Kidney (tissue), 14 donors: ENCODE data around the gene ARL15. TPM values are rescaled to one million over a fixed set of nuclear protein-coding genes. Genes with fewer than 3 reads are reported as not detected.
"Not testable (repeated sequence)": the region's sequence is repeated elsewhere in the genome, so short reads cannot be mapped to it uniquely, and the experiment has no call there.

Experiments used
- DNase-seq, 5 donors: peaks; one replicate each; pipeline ENCODE4 v3.0.0-alpha.2; 2013 to 2020
- FAIRE-seq: peaks from 2 replicates; lab custom pipeline; 2012; peaks lifted over from hg19 to GRCh38; lab: Jason Lieb, UNC
- H3K27ac ChIP-seq, 2 donors: one replicate each; pipeline ENCODE4 v1.7.0; 2013; ENCODE audit warnings: low read depth in 2 of 2, low read length in 2 of 2, inconsistent platforms in 1 of 2
- H3K27me3 ChIP-seq: one replicate; pipeline ENCODE4 v1.7.1; 2013; ENCODE audit warnings: low read length, inconsistent platforms; ENCODE audit not compliant: control insufficient read depth, insufficient read depth
- H3K36me3 ChIP-seq, 3 donors: one replicate each; pipeline versions ENCODE4 v1.7.0 to v1.7.1; 2013; ENCODE audit warnings: low read length in 3 of 3, control low read depth in 1 of 3, inconsistent platforms in 1 of 3; ENCODE audit not compliant: insufficient read depth in 3 of 3, control insufficient read depth in 2 of 3
- H3K4me1 ChIP-seq, 3 donors: one replicate each; pipeline versions ENCODE4 v1.7.0 to v1.7.1; 2013; ENCODE audit warnings: low read length in 3 of 3, inconsistent platforms in 1 of 3, low read depth in 1 of 3; ENCODE audit not compliant: control insufficient read depth in 2 of 3, insufficient read depth in 2 of 3
- H3K4me3 ChIP-seq, 3 donors: one replicate each; pipeline versions ENCODE4 v1.7.0 to v1.8.1; 2013; ENCODE audit warnings: low read length in 3 of 3, control low read depth in 1 of 3, inconsistent platforms in 1 of 3
- H3K9ac ChIP-seq, 3 donors: one replicate each; pipeline versions ENCODE4 v1.7.0 to v1.7.1; 2013; ENCODE audit warnings: low read length in 3 of 3, control low read depth in 1 of 3, inconsistent platforms in 1 of 3
- H3K9me3 ChIP-seq, 3 donors: one replicate each; pipeline versions ENCODE4 v1.7.0 to v1.7.1; 2013; ENCODE audit warnings: low read length in 3 of 3, control low read depth in 1 of 3, inconsistent platforms in 1 of 3; ENCODE audit not compliant: control insufficient read depth in 2 of 3, insufficient read depth in 1 of 3
- intact Hi-C: fragments of 100-400 bp; cut with DNase I; formaldehyde crosslinking; loops from one replicate; pipeline ENCODE4 v1.11.1; 2022
- polyA plus RNA-seq: library from polyadenylated mRNA; stranded (reverse); fragments of 350-450 nt; fragmentation: Illumina TruSeq; extraction: RNeasy Lipid Tissue Mini Kit (QIAGEN cat#74804); gene quantifications from one replicate; pipeline ENCODE4 v1.2.3, GENCODE V29; 2014; ENCODE audit warnings: low read depth, low replicate concordance; ENCODE audit not compliant: insufficient read depth
- total RNA-seq: library from RNA; stranded (reverse); fragmentation: NEBNext Ultra II Directional; extraction: Animal tissue kit (Norgen Biotek cat#: 25700); gene quantifications from one replicate; pipeline ENCODE4 v1.2.1, GENCODE V29; 2021
- TF ChIP-seq, protein P1 (sequence below): IDR thresholded peaks from 3 replicates; pipeline ENCODE4 v1.5.1; 2012; ENCODE audit warnings: mild to moderate bottlenecking, moderate library complexity, borderline replicate concordance; ENCODE audit not compliant: insufficient read depth; ENCODE audit errors: extremely low read depth
- donor health status: control.
- donor health status: control.
- donor health status: control.
- donor health status: control.
- donor health status: control.
- donor health status: DM: yes; HTN: yes; CAD: no.
- donor health status: Normal renal cell carcinoma (clear cell type).

The ARL15 gene
- total and polyA plus RNA-seq, 2 donors from 2014 or later: 21.1 to 36.6 TPM

DNA sequence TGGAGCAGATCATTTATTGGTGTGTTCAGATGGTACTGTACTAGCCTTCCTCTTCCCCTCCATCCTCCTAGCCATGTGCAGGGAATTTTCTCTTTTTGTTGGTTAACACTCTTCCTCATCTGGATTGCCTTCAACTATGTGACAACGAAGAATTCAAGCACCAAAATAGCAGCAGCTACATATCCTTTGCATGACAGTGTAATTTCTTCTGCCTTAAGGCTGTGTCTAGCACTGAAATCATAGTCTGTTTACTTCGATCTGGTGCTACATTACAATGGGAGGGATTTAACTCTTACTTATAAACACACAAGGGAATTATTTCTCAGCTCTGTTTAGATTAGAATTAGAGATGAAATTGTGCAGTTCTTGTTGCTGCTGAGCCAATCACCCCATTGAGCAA lies 260.4 kb downstream of the ARL15 start:
- H3K9me3 ChIP-seq: no peaks in the 10 kb centered on the region
- no peaks in the 10 kb centered on the region for H3K36me3 ChIP-seq
- H3K27me3 ChIP-seq: no peaks in the 10 kb centered on the region
- TF ChIP-seq, protein P1, sequence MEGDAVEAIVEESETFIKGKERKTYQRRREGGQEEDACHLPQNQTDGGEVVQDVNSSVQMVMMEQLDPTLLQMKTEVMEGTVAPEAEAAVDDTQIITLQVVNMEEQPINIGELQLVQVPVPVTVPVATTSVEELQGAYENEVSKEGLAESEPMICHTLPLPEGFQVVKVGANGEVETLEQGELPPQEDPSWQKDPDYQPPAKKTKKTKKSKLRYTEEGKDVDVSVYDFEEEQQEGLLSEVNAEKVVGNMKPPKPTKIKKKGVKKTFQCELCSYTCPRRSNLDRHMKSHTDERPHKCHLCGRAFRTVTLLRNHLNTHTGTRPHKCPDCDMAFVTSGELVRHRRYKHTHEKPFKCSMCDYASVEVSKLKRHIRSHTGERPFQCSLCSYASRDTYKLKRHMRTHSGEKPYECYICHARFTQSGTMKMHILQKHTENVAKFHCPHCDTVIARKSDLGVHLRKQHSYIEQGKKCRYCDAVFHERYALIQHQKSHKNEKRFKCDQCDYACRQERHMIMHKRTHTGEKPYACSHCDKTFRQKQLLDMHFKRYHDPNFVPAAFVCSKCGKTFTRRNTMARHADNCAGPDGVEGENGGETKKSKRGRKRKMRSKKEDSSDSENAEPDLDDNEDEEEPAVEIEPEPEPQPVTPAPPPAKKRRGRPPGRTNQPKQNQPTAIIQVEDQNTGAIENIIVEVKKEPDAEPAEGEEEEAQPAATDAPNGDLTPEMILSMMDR: no peak
- no peak overlapping the region for H3K27ac ChIP-seq
- peak in 1 of 5 donors; percentile 33 for DNase-seq
- H3K4me1 ChIP-seq: no peaks in the 10 kb centered on the region
- FAIRE-seq: no peak
- intact Hi-C loops: no loop called here
- no peak overlapping the region for H3K9ac ChIP-seq
- no peak overlapping the region for H3K4me3 ChIP-seq

DNA sequence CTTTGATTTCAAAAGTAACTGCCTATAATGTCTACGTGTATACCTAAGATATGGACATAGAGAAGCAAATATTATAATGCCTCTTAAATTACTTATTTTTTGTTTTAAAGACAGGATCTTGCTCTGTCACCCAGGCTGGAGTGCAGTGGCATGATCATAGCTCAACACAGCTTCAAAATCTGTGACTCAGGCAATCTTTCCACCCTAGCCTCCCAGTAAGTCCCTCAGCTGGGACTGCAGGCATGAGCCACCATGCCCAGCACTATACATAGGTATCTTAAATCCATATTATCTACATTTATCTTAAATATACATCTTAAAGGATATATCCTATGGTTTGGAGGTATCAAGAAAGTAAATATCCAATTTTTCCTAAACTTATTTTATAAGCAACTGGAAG lies 261.2 kb downstream of the ARL15 start:
- FAIRE-seq: no peak
- Histone ChIP-seq H3K9ac (no peak overlapping the region), H3K9me3 (no peaks in the 10 kb centered on the region), H3K27me3 (no peaks in the 10 kb centered on the region), H3K27ac (no peak overlapping the region), H3K4me1 (no peaks in the 10 kb centered on the region), H3K4me3 (no peak overlapping the region), H3K36me3 (no peaks in the 10 kb centered on the region)
- TF ChIP-seq, protein P1: no peak
- no peak for DNase-seq
- intact Hi-C loops: no loop called here

DNA sequence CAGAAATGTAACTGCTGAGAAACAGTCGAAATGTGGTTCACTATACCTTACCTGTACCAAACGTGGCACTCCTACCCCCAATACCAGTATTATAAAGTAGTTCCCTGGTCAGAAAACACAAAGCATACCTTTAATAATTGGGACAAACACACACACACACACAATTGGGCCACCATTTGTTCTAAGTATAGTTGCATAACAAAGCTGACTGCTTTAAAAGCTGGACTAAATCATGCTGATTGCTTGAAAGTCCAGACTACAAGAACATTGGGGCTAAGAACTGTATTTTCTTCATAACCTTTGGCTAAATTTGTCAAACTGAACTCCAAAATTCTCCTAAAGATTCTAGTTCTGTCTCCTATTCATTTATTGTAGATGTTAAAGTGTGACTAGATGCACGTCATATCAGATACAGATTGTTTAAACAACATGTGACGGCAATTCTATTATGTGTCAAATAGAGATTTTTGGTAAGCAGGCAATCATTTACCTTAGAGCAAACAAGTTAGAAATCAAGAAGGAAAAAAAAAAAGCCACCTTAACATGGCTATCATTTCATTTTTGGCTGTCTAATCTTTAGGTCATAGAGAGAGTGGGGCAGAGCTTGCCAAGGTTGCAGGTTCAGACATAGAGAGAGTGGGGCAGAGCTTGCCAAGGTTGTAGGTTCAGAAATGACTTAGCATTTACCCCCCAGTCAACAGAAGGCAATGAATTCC lies 265.1 kb downstream of the ARL15 start:
- TF ChIP-seq, protein P1: no peak
- DNase-seq (no peak), FAIRE-seq (no peak)
- H3K9me3 ChIP-seq: no peaks in the 10 kb centered on the region
- H3K9ac ChIP-seq: no peak overlapping the region
- H3K27ac ChIP-seq: no peak overlapping the region
- no peaks in the 10 kb centered on the region for H3K4me1 ChIP-seq
- H3K36me3 ChIP-seq: no peaks in the 10 kb centered on the region
- no peaks in the 10 kb centered on the region for H3K27me3 ChIP-seq
- no peak overlapping the region for H3K4me3 ChIP-seq
- intact Hi-C loops: no loop called here

DNA sequence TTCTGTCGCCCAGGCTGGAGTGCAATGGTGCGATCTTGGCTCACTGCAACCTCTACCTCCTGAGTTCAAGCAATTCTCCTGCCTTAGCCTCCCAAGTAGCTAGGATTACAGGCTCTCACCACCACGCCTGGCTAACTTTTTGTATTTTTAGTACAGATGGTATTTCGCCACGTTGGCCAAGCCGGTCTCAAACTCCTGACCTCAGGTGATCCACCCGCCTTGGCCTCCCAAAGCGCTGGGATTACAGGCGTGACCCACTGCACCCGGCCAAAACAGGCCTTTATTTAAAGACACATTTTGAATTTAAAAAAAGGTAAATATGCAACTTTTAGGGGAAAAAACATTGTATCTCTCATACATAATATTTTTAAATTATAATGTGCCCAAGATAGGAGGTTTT lies 266.1 kb downstream of the ARL15 start:
- intact Hi-C loops, H3K27ac ChIP-seq, FAIRE-seq: not testable (repeated sequence)

More for the DNA sequence above, 266.1 kb downstream of the ARL15 start:
- H3K4me1 ChIP-seq, H3K36me3 ChIP-seq, H3K4me3 ChIP-seq, H3K9me3 ChIP-seq, DNase-seq, H3K9ac ChIP-seq, H3K27me3 ChIP-seq: not testable (repeated sequence)
